HepG2 (cell line): ENCODE results near the gene CLDN7. TPM values are rescaled to one million over a fixed set of nuclear protein-coding genes. Genes with fewer than 3 reads are reported as not detected.

Experiments used
- CBFB ChIP-seq: sonication (generic); formaldehyde crosslinking; IDR thresholded peaks from 2 replicates; pipeline ENCODE4 v1.4.0; 2020; ENCODE audit warnings: missing genetic modification reagents
- IKZF1 ChIP-seq: fragments of 450-650 bp; IDR thresholded peaks from 2 replicates; pipeline ENCODE4 v1.7.1; 2016
- KDM5A ChIP-seq: fragments of 200-600 bp; sonication (generic); IDR thresholded peaks from 2 replicates; pipeline ENCODE4 v1.7.0; 2018; ENCODE audit warnings: antibody characterized with exemption, mild to moderate bottlenecking, low read length, borderline replicate concordance
- KLF11 ChIP-seq: IDR thresholded peaks from 2 replicates; pipeline ENCODE4 v1.6.1; 2016; ENCODE audit warnings: missing compliant biosample characterization
- KLF6 ChIP-seq: IDR thresholded peaks from 2 replicates; pipeline ENCODE4 v1.8.0; 2016; ENCODE audit warnings: missing biosample characterization, missing genetic modification reagents
- NFAT5 ChIP-seq: sonication (generic); formaldehyde crosslinking; IDR thresholded peaks from 2 replicates; pipeline ENCODE4 v1.4.0; 2020; ENCODE audit warnings: missing genetic modification reagents
- SMAD1 ChIP-seq: sonication (generic); formaldehyde crosslinking; IDR thresholded peaks from 2 replicates; pipeline ENCODE4 v1.4.0; 2020; ENCODE audit warnings: missing genetic modification reagents, low read depth, mild to moderate bottlenecking, borderline replicate concordance
- TBL1XR1 ChIP-seq: fragments of 150-350 bp; IDR thresholded peaks from 2 replicates; pipeline ENCODE4 v1.6.1; 2014; ENCODE audit warnings: borderline replicate concordance, low read length; ENCODE audit not compliant: partially characterized antibody
- TBX3 ChIP-seq: fragments of 450-650 bp; IDR thresholded peaks from 2 replicates; pipeline ENCODE4 v1.6.1; 2017; ENCODE audit warnings: antibody characterized with exemption, mild to moderate bottlenecking, inconsistent platforms, borderline replicate concordance
- TCF7L2 ChIP-seq: IDR thresholded peaks from 2 replicates; pipeline ENCODE4 v1.6.1; 2011; ENCODE audit warnings: mild to moderate bottlenecking, low read depth, low read length, moderate library complexity
- THAP8 ChIP-seq: sonication (generic); formaldehyde crosslinking; IDR thresholded peaks from 2 replicates; pipeline ENCODE4 v1.5.1; 2020; ENCODE audit warnings: missing genetic modification reagents, mild to moderate bottlenecking, borderline replicate concordance
- ZHX1 ChIP-seq: sonication (generic); formaldehyde crosslinking; IDR thresholded peaks from 2 replicates; pipeline ENCODE4 v1.8.1; 2022; ENCODE audit warnings: low read depth, mild to moderate bottlenecking, missing genetic modification reagents
- ZNF850 ChIP-seq: sonication (generic); formaldehyde crosslinking; conservative IDR thresholded peaks from 2 replicates; pipeline ENCODE4 v1.9.0; 2021; ENCODE audit warnings: mild to moderate bottlenecking, missing genetic modification reagents
- polyA plus RNA-seq, 8 experiments: library from polyadenylated mRNA; depleted of rRNA in 3 of 8; stranded (reverse) in 7 of 8; unstranded in 1 of 8; fragments of >200 nt; fragmentation: Illumina TruSeq in 4 of 8; extraction: Trizol in 4 of 8; gene quantifications; 2 replicates each; pipeline versions ENCODE4 v1.2.1 to v1.2.3, GENCODE V29; 2011 to 2016; ENCODE audit warnings: low read depth in 4 of 8, missing spikeins in 1 of 8, mixed read lengths in 1 of 8; ENCODE audit not compliant: insufficient read depth in 1 of 8
- total RNA-seq, 5 experiments: library from RNA; depleted of rRNA; stranded (reverse); fragments of >200 nt; fragmentation: Illumina TruSeq; extraction: Trizol; gene quantifications; 2 replicates each; pipeline ENCODE4 v1.2.3, GENCODE V29; 2016; ENCODE audit warnings: low read depth in 1 of 5
- TF ChIP-seq, protein P1 (sequence below): sonication (generic); formaldehyde crosslinking; IDR thresholded peaks from 2 replicates; pipeline ENCODE4 v1.8.0; 2022; ENCODE audit warnings: missing genetic modification reagents, mild to moderate bottlenecking, borderline replicate concordance
- TF ChIP-seq, protein P2 (sequence below): IDR thresholded peaks from 2 replicates; pipeline ENCODE4 v1.6.1; 2016; ENCODE audit warnings: low read depth
- TF ChIP-seq, protein P3 (sequence below): fragments of 450-650 bp; IDR thresholded peaks from 2 replicates; pipeline ENCODE4 v1.6.1; 2017

CLDN7 gene
- total and polyA plus RNA-seq, 2 of the 13 experiments (the other 11 are each of a cell fraction or from before 2014, with no cell fraction given), result not detected

DNA sequence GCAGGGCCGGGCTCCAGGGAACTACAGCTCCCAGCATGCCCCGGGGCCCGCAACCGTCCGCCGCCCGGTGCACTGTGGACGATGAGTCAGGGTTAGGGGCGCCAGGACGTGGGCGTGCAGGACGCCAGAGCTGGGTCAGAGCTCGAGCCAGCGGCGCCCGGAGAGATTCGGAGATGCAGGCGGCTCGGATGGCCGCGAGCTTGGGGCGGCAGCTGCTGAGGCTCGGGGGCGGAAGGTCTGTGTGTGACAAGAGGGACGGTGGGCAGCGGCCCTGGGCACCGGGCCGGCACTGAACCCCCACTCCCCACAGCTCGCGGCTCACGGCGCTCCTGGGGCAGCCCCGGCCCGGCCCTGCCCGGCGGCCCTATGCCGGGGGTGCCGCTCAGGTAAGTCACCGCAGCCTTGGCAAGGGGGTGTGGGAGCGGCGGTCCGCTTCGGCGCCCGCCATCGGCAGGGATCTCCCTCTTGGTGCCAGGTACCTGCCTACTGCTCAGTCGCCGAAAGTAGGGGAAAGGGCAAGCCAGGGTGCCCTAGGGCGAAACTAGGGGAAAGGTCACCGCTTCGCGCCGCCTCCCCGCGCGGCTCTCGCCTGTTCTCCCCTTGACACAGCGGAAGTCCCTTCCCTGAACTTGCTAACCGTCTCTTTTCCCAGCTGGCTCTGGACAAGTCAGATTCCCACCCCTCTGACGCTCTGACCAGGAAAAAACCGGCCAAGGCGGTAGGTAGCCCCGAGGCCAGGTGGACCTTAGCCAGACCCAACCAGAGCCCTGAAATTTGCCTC is 42.3 kb downstream of the CLDN7 start, which contains the start of the genes ACADVL and DLG4 (continued):
- TF ChIP-seq SMAD1 (CRISPR knock-in tag) (no peak), NFAT5 (CRISPR knock-in tag) (peak; percentile 64; the same call in 1 of the 2 replicates), IKZF1 (no peak), ZNF850 (no peak), CBFB (no peak; the same call in 1 of the 2 replicates), TCF7L2 (no peak), KLF11 (no peak), TBL1XR1 (peak; percentile 20), ZHX1 (no peak; the same call in 1 of the 2 replicates), KDM5A (peak; percentile 46; the same call in 1 of the 2 replicates), KLF6 (CRISPR knock-in tag) (no peak), THAP8 (CRISPR knock-in tag) (no peak), TBX3 (no peak)
- TF ChIP-seq, protein P1, sequence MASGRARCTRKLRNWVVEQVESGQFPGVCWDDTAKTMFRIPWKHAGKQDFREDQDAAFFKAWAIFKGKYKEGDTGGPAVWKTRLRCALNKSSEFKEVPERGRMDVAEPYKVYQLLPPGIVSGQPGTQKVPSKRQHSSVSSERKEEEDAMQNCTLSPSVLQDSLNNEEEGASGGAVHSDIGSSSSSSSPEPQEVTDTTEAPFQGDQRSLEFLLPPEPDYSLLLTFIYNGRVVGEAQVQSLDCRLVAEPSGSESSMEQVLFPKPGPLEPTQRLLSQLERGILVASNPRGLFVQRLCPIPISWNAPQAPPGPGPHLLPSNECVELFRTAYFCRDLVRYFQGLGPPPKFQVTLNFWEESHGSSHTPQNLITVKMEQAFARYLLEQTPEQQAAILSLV, result peak; percentile 87; the same call in 1 of the 2 replicates
- TF ChIP-seq, protein P2, sequence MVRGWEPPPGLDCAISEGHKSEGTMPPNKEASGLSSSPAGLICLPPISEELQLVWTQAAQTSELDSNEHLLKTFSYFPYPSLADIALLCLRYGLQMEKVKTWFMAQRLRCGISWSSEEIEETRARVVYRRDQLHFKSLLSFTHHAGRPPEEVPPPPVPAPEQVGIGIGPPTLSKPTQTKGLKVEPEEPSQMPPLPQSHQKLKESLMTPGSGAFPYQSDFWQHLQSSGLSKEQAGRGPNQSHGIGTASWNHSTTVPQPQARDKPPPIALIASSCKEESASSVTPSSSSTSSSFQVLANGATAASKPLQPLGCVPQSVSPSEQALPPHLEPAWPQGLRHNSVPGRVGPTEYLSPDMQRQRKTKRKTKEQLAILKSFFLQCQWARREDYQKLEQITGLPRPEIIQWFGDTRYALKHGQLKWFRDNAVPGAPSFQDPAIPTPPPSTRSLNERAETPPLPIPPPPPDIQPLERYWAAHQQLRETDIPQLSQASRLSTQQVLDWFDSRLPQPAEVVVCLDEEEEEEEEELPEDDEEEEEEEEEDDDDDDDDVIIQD (CRISPR knock-in tag), result no peak
- TF ChIP-seq, protein P3, sequence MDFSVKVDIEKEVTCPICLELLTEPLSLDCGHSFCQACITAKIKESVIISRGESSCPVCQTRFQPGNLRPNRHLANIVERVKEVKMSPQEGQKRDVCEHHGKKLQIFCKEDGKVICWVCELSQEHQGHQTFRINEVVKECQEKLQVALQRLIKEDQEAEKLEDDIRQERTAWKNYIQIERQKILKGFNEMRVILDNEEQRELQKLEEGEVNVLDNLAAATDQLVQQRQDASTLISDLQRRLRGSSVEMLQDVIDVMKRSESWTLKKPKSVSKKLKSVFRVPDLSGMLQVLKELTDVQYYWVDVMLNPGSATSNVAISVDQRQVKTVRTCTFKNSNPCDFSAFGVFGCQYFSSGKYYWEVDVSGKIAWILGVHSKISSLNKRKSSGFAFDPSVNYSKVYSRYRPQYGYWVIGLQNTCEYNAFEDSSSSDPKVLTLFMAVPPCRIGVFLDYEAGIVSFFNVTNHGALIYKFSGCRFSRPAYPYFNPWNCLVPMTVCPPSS, result no peak
